CD14-positive monocyte (primary cell): ENCODE measurements around the gene DDX31. TPM values are rescaled to one million over a fixed set of nuclear protein-coding genes. Genes with fewer than 3 reads are reported as not detected.

Source experiments
- DNase-seq, 3 donors: peaks; one replicate each; pipeline ENCODE4 v3.0.0-alpha.2; 2011 to 2022
- H2AFZ ChIP-seq: 2 replicates; pipeline ENCODE4 v1.6.0; 2012; ENCODE audit warnings: mild to moderate bottlenecking, low read depth, low read length, inconsistent platforms; ENCODE audit not compliant: insufficient read depth, poor library complexity, severe bottlenecking
- H3K27ac ChIP-seq, 2 donors: 1 replicate in 1 of 2; 2 replicates in 1 of 2; pipeline ENCODE4 v1.5.1; 2012 to 2013; ENCODE audit warnings: low read length in 2 of 2, control low read depth in 1 of 2, inconsistent platforms in 1 of 2, low read depth in 1 of 2, mild to moderate bottlenecking in 1 of 2
- H3K27me3 ChIP-seq, 2 donors: one replicate each; pipeline versions ENCODE4 v1.6.0 to v1.6.1; 2011 to 2013; ENCODE audit warnings: low read length in 2 of 2; ENCODE audit not compliant: control insufficient read depth in 2 of 2, insufficient read depth in 2 of 2
- H3K36me3 ChIP-seq, 2 donors: replicated peaks in 1 of 2; 1 replicate in 1 of 2; 2 replicates in 1 of 2; pipeline versions ENCODE4 v1.5.1 to v1.6.1; 2012 to 2013; ENCODE audit warnings: low read length in 2 of 2, control low read depth in 1 of 2, inconsistent platforms in 1 of 2, mild to moderate bottlenecking in 1 of 2; ENCODE audit not compliant: insufficient read depth in 2 of 2, control insufficient read depth in 1 of 2
- H3K4me1 ChIP-seq, 2 donors: 1 replicate in 1 of 2; 2 replicates in 1 of 2; pipeline versions ENCODE4 v1.5.1 to v1.6.1; 2012 to 2013; ENCODE audit warnings: low read length in 2 of 2, control low read depth in 1 of 2, inconsistent platforms in 1 of 2, mild to moderate bottlenecking in 1 of 2, moderate library complexity in 1 of 2; ENCODE audit not compliant: insufficient read depth in 2 of 2, control insufficient read depth in 1 of 2
- H3K4me2 ChIP-seq: replicated peaks from 2 replicates; pipeline ENCODE3; 2012; ENCODE audit warnings: low read length, moderate library complexity, mild to moderate bottlenecking; ENCODE audit not compliant: poor library complexity, severe bottlenecking; ENCODE audit errors: extremely low read depth
- H3K4me3 ChIP-seq, 3 experiments: fragments of 200-600 bp in 1 of 3; sonication (generic) in 1 of 3; replicated peaks in 1 of 3; 1 replicate in 2 of 3; 2 replicates in 1 of 3; pipeline ENCODE4 v1.5.1; 2011 to 2013; ENCODE audit warnings: low read length in 3 of 3, mild to moderate bottlenecking in 3 of 3, control low read depth in 2 of 3, low read depth in 2 of 3, inconsistent platforms in 1 of 3, moderate library complexity in 1 of 3
- H3K79me2 ChIP-seq: 2 replicates; pipeline ENCODE4 v1.6.0; 2012; ENCODE audit warnings: mild to moderate bottlenecking, control low read depth, inconsistent platforms, low read length, moderate library complexity; ENCODE audit not compliant: insufficient read depth
- H3K9ac ChIP-seq: 2 replicates; pipeline ENCODE4 v1.6.0; 2017; ENCODE audit warnings: low read length, mild to moderate bottlenecking; ENCODE audit not compliant: insufficient read depth, poor library complexity, severe bottlenecking
- H3K9me3 ChIP-seq, 2 donors: replicated peaks in 1 of 2; 1 replicate in 1 of 2; 2 replicates in 1 of 2; pipeline versions ENCODE4 v1.5.1 to v1.6.1; 2012 to 2013; ENCODE audit warnings: low read length in 2 of 2, control low read depth in 1 of 2; ENCODE audit not compliant: control insufficient read depth in 1 of 2, insufficient read depth in 1 of 2
- H4K20me1 ChIP-seq: 2 replicates; pipeline ENCODE4 v1.6.0; 2012; ENCODE audit warnings: mild to moderate bottlenecking, low read length, control low read depth, moderate library complexity; ENCODE audit not compliant: insufficient read depth
- H3K27ac Mint-ChIP-seq, 7 donors: one replicate each; pipeline ENCODE4 v1.8.0; 2020; ENCODE audit warnings: mild to moderate bottlenecking in 7 of 7, mixed read lengths in 7 of 7, moderate library complexity in 6 of 7, inconsistent platforms in 2 of 7
- H3K27me3 Mint-ChIP-seq, 3 donors: one replicate each; pipeline ENCODE4 v1.8.0; 2021 to 2022; ENCODE audit warnings: low read depth in 3 of 3, mild to moderate bottlenecking in 3 of 3, mixed read lengths in 3 of 3, moderate library complexity in 3 of 3, inconsistent platforms in 1 of 3
- H3K36me3 Mint-ChIP-seq, 2 donors: one replicate each; pipeline ENCODE4 v1.8.0; 2020; ENCODE audit warnings: mixed read lengths in 2 of 2, inconsistent platforms in 1 of 2, mild to moderate bottlenecking in 1 of 2
- H3K4me1 Mint-ChIP-seq: one replicate; pipeline ENCODE4 v1.8.0; 2020; ENCODE audit warnings: mild to moderate bottlenecking, mixed read lengths
- H3K4me3 Mint-ChIP-seq, 2 donors: one replicate each; pipeline ENCODE4 v1.8.0; 2020; ENCODE audit warnings: mild to moderate bottlenecking in 2 of 2, mixed read lengths in 2 of 2, moderate library complexity in 1 of 2
- H3K9me3 Mint-ChIP-seq, 7 donors: one replicate each; pipeline ENCODE4 v1.8.0; 2020 to 2022; ENCODE audit warnings: mixed read lengths in 7 of 7, mild to moderate bottlenecking in 6 of 7, moderate library complexity in 6 of 7, inconsistent platforms in 2 of 7
- WGBS: methylation state at CpG from one replicate; pipeline ENCODE4 v1.1.5; 2013; ENCODE audit warnings: missing lambda C conversion rate; ENCODE audit not compliant: insufficient coverage; 5-methylcytosine and 5-hydroxymethylcytosine counted together
- intact Hi-C, 2 donors: fragments of 100-400 bp; cut with micrococcal nuclease; formaldehyde crosslinking; loops; one replicate each; pipeline versions ENCODE4 v1.15.0 to v1.15.1; 2023
- polyA plus RNA-seq, 3 donors: library from polyadenylated mRNA; depleted of rRNA in 1 of 3; unstranded in 2 of 3; stranded (reverse) in 1 of 3; fragments of 300-500 nt in 2 of 3; fragments of >200 nt in 1 of 3; fragmentation: Illumina TruSeq in 2 of 3; gene quantifications; 1 replicate in 2 of 3; 2 replicates in 1 of 3; pipeline ENCODE4 v1.2.3, GENCODE V29; 2012 to 2021
- TF ChIP-seq, protein P1 (sequence below): fragments of 200-600 bp; IDR thresholded peaks from one replicate; pipeline ENCODE4 v1.8.0; 2022; ENCODE audit warnings: antibody characterized with exemption, mild to moderate bottlenecking

DDX31 gene
- polyA plus RNA-seq, 3 donors, result 1.1 to 4.2 (median 1.5) TPM

DNA sequence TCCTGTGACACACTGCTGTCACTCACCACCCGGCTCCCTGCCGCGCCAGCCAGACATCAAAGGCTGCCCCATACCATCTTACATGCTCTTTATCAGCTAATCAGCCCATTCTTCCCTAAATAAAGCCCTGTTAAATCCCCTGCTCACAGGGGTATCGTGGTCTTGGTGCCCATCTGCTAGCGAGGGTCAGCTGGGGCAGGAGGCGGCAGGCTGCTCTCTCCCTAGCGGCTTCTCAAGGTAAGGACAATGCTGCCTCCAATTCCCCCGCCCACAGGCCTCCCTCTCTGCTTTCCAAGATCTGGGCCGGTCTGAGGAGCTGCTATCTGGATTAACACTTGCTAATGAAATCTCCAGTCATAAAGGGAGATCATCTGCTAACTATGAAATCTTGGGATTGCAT lies 60.6 kb downstream of the DDX31 start:
- no peak overlapping the region for H3K27ac ChIP-seq
- no peak for DNase-seq
- H3K9ac ChIP-seq, result no peak overlapping the region
- no peaks in the 10 kb centered on the region for H3K9me3 ChIP-seq
- Mint-ChIP-seq H3K4me3 (no peak overlapping the region), H3K9me3 (peaks cover 0 to 2% (median 0%) of the 10 kb centered on the region in 7 donors), H3K4me1 (no peaks in the 10 kb centered on the region), H3K36me3 (peaks cover 59 to 63% of the 10 kb centered on the region in 2 donors), H3K27ac (no peak overlapping the region), H3K27me3 (no peaks in the 10 kb centered on the region)
- intact Hi-C loops, result no loop called here
- no peaks in the 10 kb centered on the region for H4K20me1 ChIP-seq
- no peaks in the 10 kb centered on the region for H3K27me3 ChIP-seq
- H3K4me3 ChIP-seq, result no peak overlapping the region
- H3K79me2 ChIP-seq, result no peaks in the 10 kb centered on the region
- no peaks in the 10 kb centered on the region for H3K4me1 ChIP-seq
- H3K4me2 ChIP-seq, result no peak overlapping the region
- H2AFZ ChIP-seq, result no peak overlapping the region
- TF ChIP-seq, protein P1, sequence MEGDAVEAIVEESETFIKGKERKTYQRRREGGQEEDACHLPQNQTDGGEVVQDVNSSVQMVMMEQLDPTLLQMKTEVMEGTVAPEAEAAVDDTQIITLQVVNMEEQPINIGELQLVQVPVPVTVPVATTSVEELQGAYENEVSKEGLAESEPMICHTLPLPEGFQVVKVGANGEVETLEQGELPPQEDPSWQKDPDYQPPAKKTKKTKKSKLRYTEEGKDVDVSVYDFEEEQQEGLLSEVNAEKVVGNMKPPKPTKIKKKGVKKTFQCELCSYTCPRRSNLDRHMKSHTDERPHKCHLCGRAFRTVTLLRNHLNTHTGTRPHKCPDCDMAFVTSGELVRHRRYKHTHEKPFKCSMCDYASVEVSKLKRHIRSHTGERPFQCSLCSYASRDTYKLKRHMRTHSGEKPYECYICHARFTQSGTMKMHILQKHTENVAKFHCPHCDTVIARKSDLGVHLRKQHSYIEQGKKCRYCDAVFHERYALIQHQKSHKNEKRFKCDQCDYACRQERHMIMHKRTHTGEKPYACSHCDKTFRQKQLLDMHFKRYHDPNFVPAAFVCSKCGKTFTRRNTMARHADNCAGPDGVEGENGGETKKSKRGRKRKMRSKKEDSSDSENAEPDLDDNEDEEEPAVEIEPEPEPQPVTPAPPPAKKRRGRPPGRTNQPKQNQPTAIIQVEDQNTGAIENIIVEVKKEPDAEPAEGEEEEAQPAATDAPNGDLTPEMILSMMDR, result no peak
- H3K36me3 ChIP-seq, result peaks cover 23 to 67% of the 10 kb centered on the region in 2 donors
- 96% methylated on average over 8 of the region's 9 CpGs for WGBS

GRCh38 chr9:132606066-132606465 lies 63.7 kb downstream of the DDX31 start:
- no peaks in the 10 kb centered on the region for H3K4me1 ChIP-seq
- H3K27me3 ChIP-seq, result no peaks in the 10 kb centered on the region
- H3K4me3 ChIP-seq, result no peak overlapping the region
- no peak overlapping the region for H3K27ac Mint-ChIP-seq
- no peak overlapping the region for H3K27ac ChIP-seq
- TF ChIP-seq, protein P1, result no peak
- intact Hi-C loops, result no loop called here
- no peaks in the 10 kb centered on the region for H4K20me1 ChIP-seq
- H3K4me3 Mint-ChIP-seq, result no peak overlapping the region
- H3K9me3 Mint-ChIP-seq, result no peaks in the 10 kb centered on the region
- H3K27me3 Mint-ChIP-seq, result no peaks in the 10 kb centered on the region
- no peak overlapping the region for H3K9ac ChIP-seq
- peaks cover 45 to 62% of the 10 kb centered on the region in 2 donors for H3K36me3 Mint-ChIP-seq
- no peak overlapping the region for H2AFZ ChIP-seq
- H3K4me1 Mint-ChIP-seq, result no peaks in the 10 kb centered on the region
- no peak overlapping the region for H3K4me2 ChIP-seq
- 100% methylated on average over 4 of the region's 6 CpGs for WGBS
- DNase-seq, result no peak
- no peaks in the 10 kb centered on the region for H3K79me2 ChIP-seq
- peaks cover 14 to 53% of the 10 kb centered on the region in 2 donors for H3K36me3 ChIP-seq
- H3K9me3 ChIP-seq, result no peaks in the 10 kb centered on the region
